A673 (cell line): ENCODE data around the gene FBP1. TPM values are rescaled to one million over a fixed set of nuclear protein-coding genes. Genes with fewer than 3 reads are reported as not detected.

Experiments
- BruUV-seq: library from RNA; stranded (reverse); fragments of 400-500 nt; replicated peaks from 2 replicates; lab custom pipeline; 2021; lab: Mats Ljungman, UMichigan
- CTCF ChIA-PET: fragments of 300-600 bp; sonication (Branson Sonifier 250); formaldehyde crosslinking; loops from one replicate; lab custom pipeline; 2022; ENCODE audit warnings: antibody characterized with exemption; lab: Charles Lee
- POLR2A ChIA-PET: fragments of 300-600 bp; sonication (Branson Sonifier 250); formaldehyde crosslinking; loops from one replicate; lab custom pipeline; 2022; ENCODE audit warnings: antibody characterized with exemption; ENCODE audit not compliant: low non-redundant PET; lab: Charles Lee
- DNase-seq: peaks from one replicate; pipeline ENCODE4 v3.0.0-alpha.2; 2015; ENCODE audit warnings: low spot score
- H3K27ac ChIP-seq: fragments of 200-600 bp; sonication (generic); 2 replicates; pipeline ENCODE4 v1.5.1; 2016; ENCODE audit warnings: mixed run types, low read depth, mild to moderate bottlenecking, mixed read lengths, antibody characterized with exemption, low read length; ENCODE audit not compliant: poor library complexity, severe bottlenecking
- H3K27me3 ChIP-seq: fragments of 200-600 bp; sonication (generic); replicated peaks from 2 replicates; pipeline ENCODE4 v1.6.1; 2017; ENCODE audit warnings: mixed run types, low read depth, mild to moderate bottlenecking, mixed read lengths, antibody characterized with exemption, low read length; ENCODE audit not compliant: insufficient read depth, poor library complexity
- H3K36me3 ChIP-seq: fragments of 200-600 bp; sonication (generic); 2 replicates; pipeline ENCODE4 v1.6.1; 2016; ENCODE audit warnings: mixed run types, mild to moderate bottlenecking, mixed read lengths, antibody characterized with exemption, low read length; ENCODE audit not compliant: insufficient read depth, poor library complexity, severe bottlenecking
- H3K4me1 ChIP-seq: fragments of 200-600 bp; sonication (generic); 2 replicates; pipeline ENCODE4 v1.6.1; 2017; ENCODE audit warnings: mixed run types, mild to moderate bottlenecking, mixed read lengths, antibody characterized with exemption, low read length; ENCODE audit not compliant: insufficient read depth, poor library complexity, severe bottlenecking
- H3K4me3 ChIP-seq: fragments of 200-600 bp; sonication (generic); 2 replicates; pipeline ENCODE4 v1.5.1; 2016; ENCODE audit warnings: low read depth, mixed run types, mild to moderate bottlenecking, mixed read lengths, low read length; ENCODE audit not compliant: poor library complexity, severe bottlenecking
- H3K9me3 ChIP-seq: fragments of 200-600 bp; sonication (generic); 2 replicates; pipeline ENCODE4 v1.6.1; 2016; ENCODE audit warnings: mixed run types, low read depth, mild to moderate bottlenecking, mixed read lengths, antibody characterized with exemption, low read length; ENCODE audit not compliant: poor library complexity, severe bottlenecking
- CTCF ChIP-seq: fragments of 300-800, 200-600 bp; sonication (generic); conservative IDR thresholded peaks from 2 replicates; pipeline ENCODE4 v1.5.1; 2017; ENCODE audit warnings: low read depth, mild to moderate bottlenecking, antibody characterized with exemption, low read length, moderate library complexity, mixed read lengths
- EZH2 ChIP-seq: fragments of 200-600 bp; sonication (generic); IDR thresholded peaks from 2 replicates; pipeline ENCODE4 v1.6.1; 2017; ENCODE audit warnings: borderline replicate concordance, low read depth, mild to moderate bottlenecking, mixed read lengths, antibody characterized with exemption, low read length; ENCODE audit not compliant: poor library complexity, severe bottlenecking
- intact Hi-C: fragments of 100-400 bp; cut with micrococcal nuclease; formaldehyde crosslinking; loops from one replicate; pipeline ENCODE4 v1.10.0; 2022; ENCODE audit not compliant: unreplicated experiment
- total RNA-seq: library from RNA; stranded (reverse); gene quantifications from 2 replicates; pipeline ENCODE4 v1.2.3, GENCODE V29; 2021

FBP1 gene
- total RNA-seq, 1 experiment from 2014 or later: not detected

GRCh38 chr9:94639999-94640376 is 670 bp upstream of the FBP1 start:
- Histone ChIP-seq H3K4me3 (no peak overlapping the region), H3K9me3 (no peaks in the 10 kb centered on the region), H3K27ac (no peak overlapping the region), H3K27me3 (peaks cover 36% of the 10 kb centered on the region), H3K4me1 (no peaks in the 10 kb centered on the region), H3K36me3 (no peaks in the 10 kb centered on the region)
- BruUV-seq: no TSS peak
- POLR2A ChIA-PET: interaction anchor here (0.7 kb wide), 1 partner anchor 33 kb away, joined by 5 read pairs; no protein-coding TSS in a partner anchor
- CTCF ChIA-PET: interaction anchor here (0.7 kb wide), 1 partner anchor 488 kb away, joined by 13 read pairs; no protein-coding TSS in a partner anchor
- no peak for TF ChIP-seq CTCF
- no peak for TF ChIP-seq EZH2
- no peak for DNase-seq
- intact Hi-C loops: no loop called here

- no peaks in the 10 kb centered on the region for H3K9me3 ChIP-seq
- ChIA-PET POLR2A (no interaction called here), CTCF (no interaction called here)
- H3K36me3 ChIP-seq: no peaks in the 10 kb centered on the region
- H3K4me3 ChIP-seq: peak overlapping the region; percentile 30
- no peak overlapping the region for H3K27ac ChIP-seq
- TF ChIP-seq CTCF: no peak
- TF ChIP-seq EZH2: no peak
- DNase-seq: no peak
- no TSS peak for BruUV-seq
- no peaks in the 10 kb centered on the region for H3K4me1 ChIP-seq
- peaks cover 36% of the 10 kb centered on the region for H3K27me3 ChIP-seq
- intact Hi-C loops: no loop called here
These were observed 820 bp downstream of the FBP1 start for GRCh38 chr9:94638335-94639060.

- Histone ChIP-seq H3K9me3 (no peaks in the 10 kb centered on the region), H3K4me1 (no peaks in the 10 kb centered on the region), H3K27me3 (peaks cover 14% of the 10 kb centered on the region), H3K27ac (no peak overlapping the region), H3K4me3 (no peak overlapping the region), H3K36me3 (no peaks in the 10 kb centered on the region)
- intact Hi-C loops: no loop called here
- no TSS peak for BruUV-seq
- TF ChIP-seq CTCF (no peak), EZH2 (no peak)
- POLR2A ChIA-PET: interaction anchor here (0.6 kb wide), 1 partner anchor 512 kb away, joined by 3 read pairs; no protein-coding TSS in a partner anchor
- DNase-seq: no peak
- CTCF ChIA-PET: no interaction called here
These were observed 6.6 kb downstream of the FBP1 start for GRCh38 chr9:94632737-94633136.
